Measurements from ENCODE around the gene BMP4.

- TF ChIP-seq CTCF (IDR thresholded peaks at IDR 0.05) (no peak), POLR2AphosphoS5 (IDR thresholded peaks at IDR 0.05; ENCODE audit: insufficient read depth in 1 of 2, low read depth in 1 of 2) (no peak)
Measured at GRCh38 chr14:53968726-53969125, 12.1 kb upstream of the BMP4 start.

Measured in vagina (tissue), 2 donors.